HEK293 (cell line): ENCODE measurements around the gene ZC3H12C.

Source experiments
- YY1 ChIP-seq: fragments of 450-650 bp; formaldehyde crosslinking; IDR thresholded peaks from 2 replicates; pipeline ENCODE4 v1.5.1; 2018; ENCODE audit warnings: missing biosample characterization, missing genetic modification characterization
- ZIC2 ChIP-seq: fragments of 450-650 bp; formaldehyde crosslinking; IDR thresholded peaks from 2 replicates; pipeline ENCODE4 v1.5.1; 2016; ENCODE audit warnings: missing biosample characterization, missing genetic modification characterization
- ZNF692 ChIP-seq: fragments of 450-650 bp; formaldehyde crosslinking; IDR thresholded peaks from 2 replicates; pipeline ENCODE4 v1.5.1; 2016; ENCODE audit warnings: missing biosample characterization, missing genetic modification characterization
- TF ChIP-seq, protein P1 (sequence below): fragments of 450-650 bp; formaldehyde crosslinking; IDR thresholded peaks from 2 replicates; pipeline ENCODE4 v1.5.1; 2016; ENCODE audit warnings: missing biosample characterization, missing genetic modification characterization

- no peak for TF ChIP-seq ZIC2 (tag by site-specific recombination)
- TF ChIP-seq, protein P1, sequence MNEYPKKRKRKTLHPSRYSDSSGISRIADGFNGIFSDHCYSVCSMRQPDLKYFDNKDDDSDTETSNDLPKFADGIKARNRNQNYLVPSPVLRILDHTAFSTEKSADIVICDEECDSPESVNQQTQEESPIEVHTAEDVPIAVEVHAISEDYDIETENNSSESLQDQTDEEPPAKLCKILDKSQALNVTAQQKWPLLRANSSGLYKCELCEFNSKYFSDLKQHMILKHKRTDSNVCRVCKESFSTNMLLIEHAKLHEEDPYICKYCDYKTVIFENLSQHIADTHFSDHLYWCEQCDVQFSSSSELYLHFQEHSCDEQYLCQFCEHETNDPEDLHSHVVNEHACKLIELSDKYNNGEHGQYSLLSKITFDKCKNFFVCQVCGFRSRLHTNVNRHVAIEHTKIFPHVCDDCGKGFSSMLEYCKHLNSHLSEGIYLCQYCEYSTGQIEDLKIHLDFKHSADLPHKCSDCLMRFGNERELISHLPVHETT (tag by site-specific recombination) = no peak
- no peak for TF ChIP-seq ZNF692
- TF ChIP-seq YY1 (tag by site-specific recombination) = no peak
Observed at GRCh38 chr11:110207123-110207522, 113.9 kb downstream of the ZC3H12C start.
